RWPE2 (cell line): ENCODE measurements around the gene CYTL1.

Experiments used
- ATAC-seq: fragments of 200-7000 bp; cut with Tn5 transposase; 3 replicates; pipeline ENCODE4 v1.9.1; 2021; ENCODE audit warnings: low read depth
- DNase-seq: peaks from one replicate; pipeline ENCODE4 v3.0.0-alpha.2; 2020; ENCODE audit warnings: low spot score
- H3K27ac ChIP-seq: fragments of 450-650 bp; 2 replicates; pipeline ENCODE4 v1.5.1; 2017; ENCODE audit warnings: mild to moderate bottlenecking; ENCODE audit not compliant: poor library complexity, severe bottlenecking
- H3K27me3 ChIP-seq: fragments of 250-450 bp; sonication (Bioruptor Pico); 2 replicates; pipeline ENCODE4 v1.5.1; 2021; ENCODE audit warnings: mild to moderate bottlenecking, moderate library complexity; ENCODE audit not compliant: insufficient read depth, poor library complexity, severe bottlenecking
- H3K36me3 ChIP-seq: fragments of 250-450 bp; sonication (Bioruptor Pico); 2 replicates; pipeline ENCODE4 v1.5.1; 2020; ENCODE audit warnings: low read depth, mild to moderate bottlenecking, moderate library complexity
- H3K4me1 ChIP-seq: fragments of 250-450 bp; sonication (Bioruptor Pico); 2 replicates; pipeline ENCODE4 v1.5.1; 2021; ENCODE audit warnings: mild to moderate bottlenecking, moderate library complexity; ENCODE audit not compliant: insufficient read depth, poor library complexity, severe bottlenecking
- H3K4me3 ChIP-seq: fragments of 250-450 bp; sonication (Bioruptor Pico); 2 replicates; pipeline ENCODE4 v1.5.1; 2021; ENCODE audit warnings: mild to moderate bottlenecking, moderate library complexity; ENCODE audit not compliant: severe bottlenecking
- H3K9me3 ChIP-seq: fragments of 250-450 bp; sonication (Bioruptor Pico); 2 replicates; pipeline ENCODE4 v1.5.1; 2021; ENCODE audit warnings: mild to moderate bottlenecking, moderate library complexity; ENCODE audit not compliant: severe bottlenecking
- TF ChIP-seq, protein P1 (sequence below): fragments of 450-650 bp; IDR thresholded peaks from one replicate; pipeline ENCODE4 v1.5.1; 2017; ENCODE audit warnings: mild to moderate bottlenecking, moderate library complexity; ENCODE audit not compliant: poor library complexity, severe bottlenecking

The CYTL1 gene

DNA sequence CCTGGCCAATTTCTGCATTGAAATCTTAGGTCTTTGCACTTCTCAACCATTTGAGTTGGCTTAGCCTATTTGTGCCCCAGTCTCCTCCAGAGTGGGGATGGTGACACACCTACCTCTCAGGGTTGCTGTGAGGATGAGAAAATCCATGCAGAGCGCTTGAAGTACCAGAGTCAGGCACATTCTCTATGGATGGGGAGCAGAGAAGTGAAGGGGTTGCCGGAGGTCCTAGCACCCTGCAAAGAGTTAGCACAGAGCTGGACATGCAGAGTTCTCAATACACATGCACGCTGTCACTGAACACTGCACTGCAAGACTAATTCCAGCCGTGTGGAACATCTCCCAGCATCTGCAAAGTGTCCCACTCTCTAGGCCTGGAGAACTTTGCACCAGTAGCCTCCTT, 29.5 kb upstream of the CYTL1 start:
- DNase-seq (no peak), ATAC-seq (no peak)
- TF ChIP-seq, protein P1, sequence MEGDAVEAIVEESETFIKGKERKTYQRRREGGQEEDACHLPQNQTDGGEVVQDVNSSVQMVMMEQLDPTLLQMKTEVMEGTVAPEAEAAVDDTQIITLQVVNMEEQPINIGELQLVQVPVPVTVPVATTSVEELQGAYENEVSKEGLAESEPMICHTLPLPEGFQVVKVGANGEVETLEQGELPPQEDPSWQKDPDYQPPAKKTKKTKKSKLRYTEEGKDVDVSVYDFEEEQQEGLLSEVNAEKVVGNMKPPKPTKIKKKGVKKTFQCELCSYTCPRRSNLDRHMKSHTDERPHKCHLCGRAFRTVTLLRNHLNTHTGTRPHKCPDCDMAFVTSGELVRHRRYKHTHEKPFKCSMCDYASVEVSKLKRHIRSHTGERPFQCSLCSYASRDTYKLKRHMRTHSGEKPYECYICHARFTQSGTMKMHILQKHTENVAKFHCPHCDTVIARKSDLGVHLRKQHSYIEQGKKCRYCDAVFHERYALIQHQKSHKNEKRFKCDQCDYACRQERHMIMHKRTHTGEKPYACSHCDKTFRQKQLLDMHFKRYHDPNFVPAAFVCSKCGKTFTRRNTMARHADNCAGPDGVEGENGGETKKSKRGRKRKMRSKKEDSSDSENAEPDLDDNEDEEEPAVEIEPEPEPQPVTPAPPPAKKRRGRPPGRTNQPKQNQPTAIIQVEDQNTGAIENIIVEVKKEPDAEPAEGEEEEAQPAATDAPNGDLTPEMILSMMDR: no peak
- Histone ChIP-seq H3K36me3 (no peaks in the 10 kb centered on the region), H3K4me3 (no peak overlapping the region), H3K9me3 (no peaks in the 10 kb centered on the region), H3K27ac (no peak overlapping the region), H3K4me1 (peaks cover 4% of the 10 kb centered on the region), H3K27me3 (peaks cover 19% of the 10 kb centered on the region)

DNA sequence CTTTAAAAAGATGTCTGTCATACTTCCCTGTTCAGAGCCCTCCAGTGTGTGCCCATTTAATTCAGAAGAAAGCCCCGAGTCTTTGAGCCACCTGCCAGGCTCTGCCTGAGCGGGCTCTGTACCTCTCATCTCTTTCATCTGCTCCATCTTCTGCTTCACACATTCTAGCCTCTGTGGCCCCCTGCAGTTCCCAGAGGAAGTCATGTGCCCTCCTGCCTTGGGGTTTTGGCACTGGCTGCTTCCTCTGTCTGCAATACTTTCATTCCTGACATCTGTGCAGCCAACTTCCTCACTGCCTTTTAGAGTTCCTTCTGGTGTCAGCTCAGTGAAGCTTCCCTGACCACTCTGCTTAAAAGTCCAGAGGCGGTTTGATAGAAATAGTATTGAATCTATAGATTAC, 25.8 kb upstream of the CYTL1 start:
- DNase-seq (no peak), ATAC-seq (no peak)
- Histone ChIP-seq H3K27me3 (no peaks in the 10 kb centered on the region), H3K9me3 (no peaks in the 10 kb centered on the region), H3K4me1 (peaks cover 4% of the 10 kb centered on the region), H3K4me3 (no peak overlapping the region), H3K36me3 (no peaks in the 10 kb centered on the region), H3K27ac (no peak overlapping the region)
- TF ChIP-seq, protein P1: no peak

DNA sequence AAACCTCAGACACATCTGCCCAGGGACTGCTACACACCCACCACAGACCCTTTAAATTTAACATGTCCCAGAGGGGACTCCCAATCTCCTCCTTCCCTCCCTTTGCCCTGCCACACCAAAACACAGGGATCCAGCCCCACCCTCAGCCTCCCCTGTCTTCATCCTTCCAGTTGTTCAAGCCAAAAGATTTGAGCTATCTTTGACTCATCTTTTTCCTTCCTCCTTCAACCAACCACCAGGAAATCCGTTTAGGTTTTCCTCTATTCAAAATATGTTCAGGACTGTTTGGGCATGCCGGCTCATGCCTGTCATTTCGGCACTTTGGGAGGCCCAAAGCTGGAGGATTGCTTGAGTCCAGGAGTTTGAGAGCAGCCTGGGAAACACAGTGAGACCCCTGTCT, 25.1 kb upstream of the CYTL1 start:
- TF ChIP-seq, protein P1: no peak
- Histone ChIP-seq H3K4me1 (peaks cover 4% of the 10 kb centered on the region), H3K27ac (no peak overlapping the region), H3K27me3 (no peaks in the 10 kb centered on the region), H3K36me3 (no peaks in the 10 kb centered on the region), H3K9me3 (no peaks in the 10 kb centered on the region), H3K4me3 (no peak overlapping the region)
- ATAC-seq: no peak
- DNase-seq: no peak

DNA sequence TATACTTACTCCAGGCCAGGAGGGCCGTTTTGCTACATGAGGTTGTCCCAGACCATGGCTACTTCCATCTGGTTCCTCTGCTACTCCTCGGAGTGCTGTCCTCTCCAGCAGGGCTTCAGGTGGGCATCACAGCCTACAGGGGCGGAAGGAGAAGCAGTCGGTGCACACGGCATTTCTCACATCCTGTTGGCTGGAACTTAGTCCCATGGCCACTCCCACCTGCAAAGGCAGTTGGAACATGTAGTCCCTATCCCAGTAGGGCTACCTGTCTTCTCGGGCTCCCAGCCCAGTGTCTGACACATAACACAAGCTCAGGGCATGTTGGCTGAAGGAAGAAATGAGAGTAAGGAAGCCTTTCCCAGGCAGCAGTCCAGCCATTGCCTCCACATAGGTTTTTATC, 24.3 kb upstream of the CYTL1 start:
- H3K4me3 ChIP-seq: no peak overlapping the region
- no peak overlapping the region for H3K27ac ChIP-seq
- no peaks in the 10 kb centered on the region for H3K9me3 ChIP-seq
- TF ChIP-seq, protein P1: no peak
- H3K4me1 ChIP-seq: peaks cover 6% of the 10 kb centered on the region
- no peaks in the 10 kb centered on the region for H3K36me3 ChIP-seq
- DNase-seq (no peak), ATAC-seq (peak; percentile 48; the same call in 1 of the 3 replicates)
- no peaks in the 10 kb centered on the region for H3K27me3 ChIP-seq

DNA sequence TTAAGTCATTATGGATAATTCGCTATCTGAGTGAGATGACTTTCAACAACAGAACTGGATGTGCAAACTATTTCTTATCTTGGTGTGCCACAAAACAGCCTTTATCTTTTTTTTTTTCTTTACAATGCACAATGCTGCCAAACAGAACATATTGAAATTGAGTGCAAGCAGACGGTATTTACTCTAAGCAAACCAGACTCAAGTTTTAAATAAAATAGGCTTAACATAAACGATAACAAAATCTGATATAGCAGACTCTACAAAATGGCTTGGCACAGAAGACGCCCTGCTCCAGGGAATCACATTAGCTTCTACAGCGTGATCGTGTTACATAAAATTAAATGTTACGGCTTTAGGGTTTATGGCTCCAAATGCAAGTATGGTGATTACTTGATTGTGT, 22.4 kb upstream of the CYTL1 start:
- H3K9me3 ChIP-seq: no peaks in the 10 kb centered on the region
- ATAC-seq: no peak
- H3K27ac ChIP-seq: no peak overlapping the region
- no peaks in the 10 kb centered on the region for H3K36me3 ChIP-seq
- no peak overlapping the region for H3K4me3 ChIP-seq
- TF ChIP-seq, protein P1: no peak
- H3K27me3 ChIP-seq: no peaks in the 10 kb centered on the region
- H3K4me1 ChIP-seq: peaks cover 16% of the 10 kb centered on the region
- DNase-seq: no peak
